ENCODE results near the gene OR6K2.

The OR6K2 gene

GRCh38 chr1:158686111-158687009 lies 14.1 kb downstream of the OR6K2 start, which contains the start of gene SPTA1:
Gene SPTA1 (minus strand): TSS chr1:158686715. CDS start chr1:158686517, 198 bp downstream.
- no peak for DNase-seq (ENCODE audit: low read depth)
- H3K4me3 ChIP-seq (ENCODE audit: low read depth, low read length) = no peak within 1 kb of the TSS

GRCh38 chr1:158685085-158685484 lies 15.4 kb downstream of the OR6K2 start:
- no peak overlapping the region for H3K4me3 ChIP-seq (ENCODE audit: low read depth, low read length)
- DNase-seq (ENCODE audit: low read depth) = no peak

GRCh38 chr1:158681606-158682005 lies 18.8 kb downstream of the OR6K2 start:
- DNase-seq (ENCODE audit: low read depth) = no peak
- no peak overlapping the region for H3K4me3 ChIP-seq (ENCODE audit: low read depth, low read length)

GRCh38 chr1:158679289-158679688 lies 21.2 kb downstream of the OR6K2 start:
- DNase-seq (ENCODE audit: low read depth) = no peak
- no peak overlapping the region for H3K4me3 ChIP-seq (ENCODE audit: low read depth, low read length)

GRCh38 chr1:158675563-158676323 lies 24.7 kb downstream of the OR6K2 start:
- no peak for DNase-seq (ENCODE audit: low read depth)
- H3K4me3 ChIP-seq (ENCODE audit: low read depth, low read length) = no peak overlapping the region

- H3K4me3 ChIP-seq (ENCODE audit: low read depth, low read length) = no peak overlapping the region
- DNase-seq (ENCODE audit: low read depth) = no peak
Observed at GRCh38 chr1:158674302-158674701, 26.1 kb downstream of the OR6K2 start.

GRCh38 chr1:158666037-158666436 lies 34.4 kb downstream of the OR6K2 start:
- DNase-seq (ENCODE audit: low read depth) = no peak
- no peak overlapping the region for H3K4me3 ChIP-seq (ENCODE audit: low read depth, low read length)

- no peak for DNase-seq (ENCODE audit: low read depth)
- no peak overlapping the region for H3K4me3 ChIP-seq (ENCODE audit: low read depth, low read length)
Observed at GRCh38 chr1:158654571-158654970, 45.9 kb downstream of the OR6K2 start.

GRCh38 chr1:158654086-158654485 lies 46.4 kb downstream of the OR6K2 start:
- H3K4me3 ChIP-seq (ENCODE audit: low read depth, low read length) = no peak overlapping the region
- no peak for DNase-seq (ENCODE audit: low read depth)

GRCh38 chr1:158652721-158653334 lies 47.6 kb downstream of the OR6K2 start:
- H3K4me3 ChIP-seq (ENCODE audit: low read depth, low read length) = no peak overlapping the region
- DNase-seq (ENCODE audit: low read depth) = no peak

Data from skeletal muscle cell (primary cell).